Astrocyte (in vitro differentiated cells and primary cell): ENCODE results near the gene HMCES. TPM values are rescaled to one million over a fixed set of nuclear protein-coding genes. Genes with fewer than 3 reads are reported as not detected.

ENCODE experiments used
- DNase-seq: peaks from one replicate; pipeline ENCODE4 v3.0.0-alpha.2; 2010; ENCODE audit warnings: low read depth
- FAIRE-seq: peaks from 2 replicates; lab custom pipeline; 2011; peaks lifted over from hg19 to GRCh38; lab: Jason Lieb, UNC
- H2AFZ ChIP-seq: 2 replicates; pipeline ENCODE4 v1.6.0; 2012; ENCODE audit warnings: low read depth, low read length, inconsistent platforms
- H3K27ac ChIP-seq: 2 replicates; pipeline ENCODE4 v1.5.1; 2011; ENCODE audit warnings: low read depth, low read length, inconsistent platforms
- H3K27me3 ChIP-seq: 2 replicates; pipeline ENCODE4 v1.6.0; 2011; ENCODE audit warnings: low read length, inconsistent platforms; ENCODE audit not compliant: insufficient read depth
- H3K36me3 ChIP-seq: 2 replicates; pipeline ENCODE4 v1.5.1; 2011; ENCODE audit warnings: low read length, inconsistent platforms; ENCODE audit not compliant: insufficient read depth
- H3K4me1 ChIP-seq: 2 replicates; pipeline ENCODE4 v1.5.1; 2011; ENCODE audit warnings: low read length, inconsistent platforms; ENCODE audit not compliant: insufficient read depth
- H3K4me2 ChIP-seq: 2 replicates; pipeline ENCODE4 v1.6.0; 2012; ENCODE audit warnings: low read length, inconsistent platforms
- H3K4me3 ChIP-seq: 2 replicates; pipeline ENCODE4 v1.5.1; 2011; ENCODE audit warnings: low read depth, mild to moderate bottlenecking, low read length, inconsistent platforms; ENCODE audit not compliant: insufficient read depth
- H3K79me2 ChIP-seq: 2 replicates; pipeline ENCODE4 v1.6.0; 2012; ENCODE audit warnings: mild to moderate bottlenecking, low read length, inconsistent platforms; ENCODE audit not compliant: insufficient read depth
- H3K9ac ChIP-seq: 2 replicates; pipeline ENCODE4 v1.6.0; 2012; ENCODE audit warnings: mild to moderate bottlenecking, low read length, inconsistent platforms
- H3K9me3 ChIP-seq: 2 replicates; pipeline ENCODE4 v1.5.1; 2012; ENCODE audit warnings: low read depth, mild to moderate bottlenecking, low read length, inconsistent platforms; ENCODE audit not compliant: insufficient read depth
- H4K20me1 ChIP-seq: 2 replicates; pipeline ENCODE4 v1.6.0; 2012; ENCODE audit warnings: low read length, inconsistent platforms; ENCODE audit not compliant: insufficient read depth
- H3K27ac Mint-ChIP-seq: one replicate; pipeline ENCODE4 v1.8.0; 2021; ENCODE audit warnings: mild to moderate bottlenecking, mixed read lengths; ENCODE audit not compliant: unreplicated experiment
- H3K27me3 Mint-ChIP-seq: one replicate; pipeline ENCODE4 v1.8.0; 2021; ENCODE audit warnings: low read depth, mixed read lengths; ENCODE audit not compliant: unreplicated experiment
- H3K36me3 Mint-ChIP-seq: one replicate; pipeline ENCODE4 v1.8.0; 2021; ENCODE audit warnings: low read depth, mixed read lengths; ENCODE audit not compliant: unreplicated experiment
- H3K4me1 Mint-ChIP-seq: one replicate; pipeline ENCODE4 v1.8.0; 2021; ENCODE audit warnings: low read depth, mixed read lengths; ENCODE audit not compliant: unreplicated experiment
- H3K4me3 Mint-ChIP-seq: one replicate; pipeline ENCODE4 v1.8.0; 2021; ENCODE audit warnings: mild to moderate bottlenecking, moderate library complexity, mixed read lengths; ENCODE audit not compliant: unreplicated experiment
- H3K9me3 Mint-ChIP-seq: one replicate; pipeline ENCODE4 v1.8.0; 2021; ENCODE audit warnings: mild to moderate bottlenecking, mixed read lengths; ENCODE audit not compliant: unreplicated experiment
- CTCF ChIP-seq: IDR thresholded peaks from 2 replicates; pipeline ENCODE4 v1.5.1; 2011; ENCODE audit warnings: low read depth, mild to moderate bottlenecking, inconsistent platforms, low read length, moderate library complexity; ENCODE audit not compliant: insufficient read depth
- EZH2 ChIP-seq: IDR thresholded peaks from 2 replicates; pipeline ENCODE4 v1.6.1; 2012; ENCODE audit warnings: mild to moderate bottlenecking, low read length, inconsistent platforms; ENCODE audit not compliant: insufficient read depth
- total RNA-seq: library from RNA; stranded (reverse); gene quantifications from 2 replicates; pipeline ENCODE4 v1.2.1, GENCODE V29; 2021

The HMCES gene
- total RNA-seq, 1 donor from 2014 or later = 27.4 TPM

- Mint-ChIP-seq H3K9me3 (no peaks in the 10 kb centered on the region), H3K27ac (no peak overlapping the region), H3K36me3 (peaks cover 6% of the 10 kb centered on the region), H3K4me3 (no peak overlapping the region), H3K27me3 (peaks cover 3% of the 10 kb centered on the region), H3K4me1 (peaks cover 9% of the 10 kb centered on the region)
- Histone ChIP-seq H3K4me1 (peaks cover 10% of the 10 kb centered on the region), H3K4me2 (no peak overlapping the region), H3K36me3 (no peaks in the 10 kb centered on the region), H2AFZ (no peak overlapping the region), H3K79me2 (peaks cover 9% of the 10 kb centered on the region), H3K27ac (no peak overlapping the region), H3K4me3 (no peak overlapping the region), H4K20me1 (no peaks in the 10 kb centered on the region), H3K9ac (no peak overlapping the region), H3K27me3 (no peaks in the 10 kb centered on the region), H3K9me3 (no peaks in the 10 kb centered on the region)
- DNase-seq (no peak), FAIRE-seq (no peak)
- TF ChIP-seq EZH2 (no peak), CTCF (no peak)
Observed at GRCh38 chr3:129312671-129313414, 34.2 kb downstream of the HMCES start.

- Histone ChIP-seq H2AFZ (no peak overlapping the region), H3K79me2 (peaks cover 9% of the 10 kb centered on the region), H3K27ac (no peak overlapping the region), H3K9ac (no peak overlapping the region), H3K4me2 (no peak overlapping the region), H3K4me1 (peaks cover 10% of the 10 kb centered on the region), H3K4me3 (no peak overlapping the region), H4K20me1 (no peaks in the 10 kb centered on the region), H3K27me3 (no peaks in the 10 kb centered on the region), H3K36me3 (no peaks in the 10 kb centered on the region), H3K9me3 (no peaks in the 10 kb centered on the region)
- Mint-ChIP-seq H3K9me3 (no peaks in the 10 kb centered on the region), H3K4me1 (peaks cover 9% of the 10 kb centered on the region), H3K4me3 (no peak overlapping the region), H3K27ac (no peak overlapping the region), H3K36me3 (peaks cover 7% of the 10 kb centered on the region), H3K27me3 (peaks cover 3% of the 10 kb centered on the region)
- FAIRE-seq (no peak), DNase-seq (no peak)
- no peak for TF ChIP-seq CTCF
- TF ChIP-seq EZH2 = no peak
Observed at GRCh38 chr3:129313415-129313664, 34.7 kb downstream of the HMCES start.

- H2AFZ ChIP-seq = no peak overlapping the region
- no peaks in the 10 kb centered on the region for H3K9me3 Mint-ChIP-seq
- TF ChIP-seq CTCF (no peak), EZH2 (no peak)
- DNase-seq = no peak
- no peaks in the 10 kb centered on the region for H3K36me3 ChIP-seq
- H3K36me3 Mint-ChIP-seq = peaks cover 12% of the 10 kb centered on the region
- no peak overlapping the region for H3K27ac Mint-ChIP-seq
- peak overlapping the region; percentile 79 for H3K4me3 Mint-ChIP-seq
- peak overlapping the region; percentile 99 for H3K4me2 ChIP-seq
- FAIRE-seq = no peak
- H3K9me3 ChIP-seq = no peaks in the 10 kb centered on the region
- H3K79me2 ChIP-seq = peaks cover 9% of the 10 kb centered on the region
- H3K9ac ChIP-seq = peak overlapping the region; percentile 93
- H3K4me1 Mint-ChIP-seq = peaks cover 9% of the 10 kb centered on the region
- no peaks in the 10 kb centered on the region for H4K20me1 ChIP-seq
- H3K27me3 Mint-ChIP-seq = peaks cover 3% of the 10 kb centered on the region
- peak overlapping the region; percentile 96 for H3K4me3 ChIP-seq
- no peaks in the 10 kb centered on the region for H3K27me3 ChIP-seq
- H3K4me1 ChIP-seq = peaks cover 10% of the 10 kb centered on the region
- H3K27ac ChIP-seq = no peak overlapping the region
Observed at GRCh38 chr3:129313665-129314385, 35.2 kb downstream of the HMCES start.
